ENCODE results near the gene PBX3.

PBX3 gene

GRCh38 chr9:125730168-125730567, 17.0 kb upstream of the PBX3 start:
- no peak overlapping the region for H3K27ac ChIP-seq

GRCh38 chr9:125732562-125732961, 14.6 kb upstream of the PBX3 start:
- Histone ChIP-seq H3K4me2 (ENCODE audit: low read length) (no peak overlapping the region), H3K27ac (no peak overlapping the region), H3K27me3 (ENCODE audit: control insufficient read depth, insufficient read depth, low read length) (no peaks in the 10 kb centered on the region), H3K4me1 (no peaks in the 10 kb centered on the region), H3K9me3 (ENCODE audit: control insufficient read depth, low read length) (no peaks in the 10 kb centered on the region), H2AFZ (no peak overlapping the region), H3K4me3 (ENCODE audit: low read depth, low read length) (no peak overlapping the region), H3K9ac (no peak overlapping the region), H3K79me2 (no peaks in the 10 kb centered on the region), H3K36me3 (ENCODE audit: control insufficient read depth, insufficient read depth, low read length) (no peaks in the 10 kb centered on the region)
- TF ChIP-seq CTCF (IDR thresholded peaks at IDR 0.05) = no peak

More at GRCh38 chr9:125730168-125730567, 17.0 kb upstream of the PBX3 start:
- H3K36me3 ChIP-seq (ENCODE audit: control insufficient read depth, insufficient read depth, low read length) = no peaks in the 10 kb centered on the region
- no peaks in the 10 kb centered on the region for H3K9me3 ChIP-seq (ENCODE audit: control insufficient read depth, low read length)
- no peak for TF ChIP-seq CTCF (IDR thresholded peaks at IDR 0.05)
- H3K27me3 ChIP-seq (ENCODE audit: control insufficient read depth, insufficient read depth, low read length) = no peaks in the 10 kb centered on the region
- no peak overlapping the region for H2AFZ ChIP-seq
- no peaks in the 10 kb centered on the region for H3K79me2 ChIP-seq
- no peak overlapping the region for H3K4me3 ChIP-seq (ENCODE audit: low read depth, low read length)
- H3K9ac ChIP-seq = no peak overlapping the region
- H3K4me1 ChIP-seq = no peaks in the 10 kb centered on the region
- H3K4me2 ChIP-seq (ENCODE audit: low read length) = no peak overlapping the region

- TF ChIP-seq CTCF (IDR thresholded peaks at IDR 0.05) = no peak
- Histone ChIP-seq H3K27ac (no peak overlapping the region), H3K79me2 (no peaks in the 10 kb centered on the region), H3K36me3 (ENCODE audit: control insufficient read depth, insufficient read depth, low read length) (no peaks in the 10 kb centered on the region), H3K27me3 (ENCODE audit: control insufficient read depth, insufficient read depth, low read length) (no peaks in the 10 kb centered on the region), H3K9ac (no peak overlapping the region), H3K4me1 (no peaks in the 10 kb centered on the region), H3K9me3 (ENCODE audit: control insufficient read depth, low read length) (no peaks in the 10 kb centered on the region), H3K4me3 (ENCODE audit: low read depth, low read length) (no peak overlapping the region), H2AFZ (no peak overlapping the region), H3K4me2 (ENCODE audit: low read length) (no peak overlapping the region)
These were observed 7.7 kb upstream of the PBX3 start for GRCh38 chr9:125739436-125739835.

GRCh38 chr9:125742657-125743056, 4.5 kb upstream of the PBX3 start:
- TF ChIP-seq CTCF (IDR thresholded peaks at IDR 0.05) = no peak

GRCh38 chr9:125743682-125744428, 3.3 kb upstream of the PBX3 start:
- no peaks in the 10 kb centered on the region for H3K9me3 ChIP-seq (ENCODE audit: control insufficient read depth, low read length)
- H3K79me2 ChIP-seq = peaks cover 8% of the 10 kb centered on the region
- no peak overlapping the region for H3K9ac ChIP-seq
- H3K27me3 ChIP-seq (ENCODE audit: control insufficient read depth, insufficient read depth, low read length) = no peaks in the 10 kb centered on the region
- H3K4me3 ChIP-seq (ENCODE audit: low read depth, low read length) = no peak overlapping the region
- H3K4me2 ChIP-seq (ENCODE audit: low read length) = no peak overlapping the region
- no peaks in the 10 kb centered on the region for H3K4me1 ChIP-seq
- no peak for TF ChIP-seq CTCF (IDR thresholded peaks at IDR 0.05)
- H3K36me3 ChIP-seq (ENCODE audit: control insufficient read depth, insufficient read depth, low read length) = peaks cover 4% of the 10 kb centered on the region
- no peak overlapping the region for H2AFZ ChIP-seq
- H3K27ac ChIP-seq = no peak overlapping the region

More at GRCh38 chr9:125742657-125743056, 4.5 kb upstream of the PBX3 start:
- Histone ChIP-seq H3K27ac (no peak overlapping the region), H3K9me3 (ENCODE audit: control insufficient read depth, low read length) (no peaks in the 10 kb centered on the region), H3K79me2 (no peaks in the 10 kb centered on the region), H3K36me3 (ENCODE audit: control insufficient read depth, insufficient read depth, low read length) (no peaks in the 10 kb centered on the region), H3K4me1 (no peaks in the 10 kb centered on the region), H3K9ac (no peak overlapping the region), H2AFZ (no peak overlapping the region), H3K4me2 (ENCODE audit: low read length) (no peak overlapping the region), H3K27me3 (ENCODE audit: control insufficient read depth, insufficient read depth, low read length) (no peaks in the 10 kb centered on the region), H3K4me3 (ENCODE audit: low read depth, low read length) (no peak overlapping the region)

Data from parathyroid adenoma (tissue), 2 donors.